A549 (cell line): ENCODE measurements around the gene JPH2. TPM values are rescaled to one million over a fixed set of nuclear protein-coding genes. Genes with fewer than 3 reads are reported as not detected.

Experiments
- ATAC-seq, 2 experiments: fragments of 200-7000 bp in 1 of 2; fragments of >200 bp in 1 of 2; cut with Nextera tagmentation in 1 of 2; cut with Tn5 transposase in 1 of 2; 3 replicates each; pipeline versions ENCODE4 v1.8.0 to v1.9.1; 2018 to 2020; ENCODE audit warnings: mild to moderate bottlenecking in 1 of 2, moderate library complexity in 1 of 2
- CTCF ChIA-PET: fragments of 300-600 bp; sonication (Branson Sonifier 250); formaldehyde crosslinking; extraction: SDS; loops from one replicate; lab custom pipeline; 2021; ENCODE audit warnings: antibody characterized with exemption, inconsistent platforms; lab: Yijun Ruan, JAX
- POLR2A ChIA-PET: fragments of 350-600 bp; formaldehyde crosslinking; extraction: SDS; loops from one replicate; lab custom pipeline; 2021; ENCODE audit warnings: antibody characterized with exemption, inconsistent platforms; lab: Yijun Ruan, JAX
- DNase-seq, 2 experiments: peaks; one replicate each; pipeline versions ENCODE4 v3.0.0 to v3.0.0-alpha.2; 2011 to 2016; ENCODE audit warnings: low read depth in 1 of 2, low spot score in 1 of 2
- FAIRE-seq: peaks from 2 replicates; lab custom pipeline; 2011; peaks lifted over from hg19 to GRCh38; lab: Jason Lieb, UNC
- H3K27ac ChIP-seq, 2 experiments: fragments of >200 bp; sonication (Bioruptor Twin); formaldehyde crosslinking; 3 replicates each; pipeline ENCODE4 v1.5.1; 2016 to 2017
- H3K4me1 ChIP-seq: fragments of >200 bp; sonication (Bioruptor Twin); formaldehyde crosslinking; 3 replicates; pipeline ENCODE4 v1.6.1; 2016
- H3K4me2 ChIP-seq: fragments of >200 bp; sonication (Bioruptor Twin); formaldehyde crosslinking; 3 replicates; pipeline ENCODE4 v1.6.1; 2016
- H3K4me3 ChIP-seq: fragments of >200 bp; sonication (Bioruptor Twin); formaldehyde crosslinking; 3 replicates; pipeline ENCODE4 v1.5.1; 2016
- H3K9me3 ChIP-seq: fragments of >200 bp; sonication (Bioruptor Twin); formaldehyde crosslinking; 3 replicates; pipeline ENCODE4 v1.6.1; 2016
- CBX2 ChIP-seq: fragments of 200-600 bp; sonication (generic); IDR thresholded peaks from 2 replicates; pipeline ENCODE4 v1.6.1; 2016; ENCODE audit warnings: low read depth, mild to moderate bottlenecking, borderline replicate concordance
- CBX8 ChIP-seq: fragments of 200-600 bp; sonication (generic); IDR thresholded peaks from 2 replicates; pipeline ENCODE4 v1.6.1; 2016
- CTCF ChIP-seq: fragments of >200 bp; sonication (Bioruptor Twin); formaldehyde crosslinking; IDR thresholded peaks from 3 replicates; pipeline ENCODE4 v1.5.1; 2016
- ELK1 ChIP-seq: fragments of 150-350 bp; IDR thresholded peaks from 2 replicates; pipeline ENCODE4 v1.6.1; 2014; ENCODE audit warnings: low read depth, mild to moderate bottlenecking, low read length
- FOSB ChIP-seq: fragments of 250-450 bp; sonication (Bioruptor Pico); IDR thresholded peaks from 2 replicates; pipeline ENCODE4 v1.5.0; 2020; ENCODE audit warnings: mild to moderate bottlenecking, moderate library complexity
- FOSL2 ChIP-seq, 2 experiments: fragments of 450-650 bp in 1 of 2; fragments of >200 bp in 1 of 2; sonication (Bioruptor Twin) in 1 of 2; formaldehyde crosslinking; IDR thresholded peaks; 2 replicates each; pipeline versions ENCODE4 v1.5.0 to v1.6.1; 2016 to 2020; ENCODE audit warnings: mild to moderate bottlenecking in 1 of 2, moderate library complexity in 1 of 2
- HMGXB4 ChIP-seq: fragments of 250-450 bp; sonication (Bioruptor Pico); IDR thresholded peaks from 2 replicates; pipeline ENCODE4 v1.5.0; 2021; ENCODE audit warnings: mild to moderate bottlenecking, moderate library complexity, borderline replicate concordance
- JUNB ChIP-seq: fragments of >200 bp; sonication (Bioruptor Twin); formaldehyde crosslinking; IDR thresholded peaks from 2 replicates; pipeline ENCODE4 v1.6.1; 2016
- KDM5A ChIP-seq: fragments of 200-600 bp; sonication (generic); IDR thresholded peaks from 2 replicates; pipeline ENCODE4 v1.6.1; 2016; ENCODE audit warnings: antibody characterized with exemption, mild to moderate bottlenecking
- MAX ChIP-seq: IDR thresholded peaks from 2 replicates; pipeline ENCODE4 v1.6.1; 2012
- NPAS2 ChIP-seq: fragments of 250-450 bp; sonication (Bioruptor Pico); IDR thresholded peaks from 2 replicates; pipeline ENCODE4 v1.8.0; 2022; ENCODE audit warnings: mild to moderate bottlenecking, moderate library complexity, borderline replicate concordance
- POLR2A ChIP-seq: IDR thresholded peaks from 2 replicates; pipeline ENCODE4 v1.6.1; 2012; ENCODE audit warnings: mild to moderate bottlenecking, low read length
- RAD21 ChIP-seq, 2 experiments: fragments of >200 bp in 1 of 2; sonication (Bioruptor Twin) in 1 of 2; formaldehyde crosslinking in 1 of 2; IDR thresholded peaks in 1 of 2; conservative IDR thresholded peaks in 1 of 2; 2 replicates in 1 of 2; 3 replicates in 1 of 2; pipeline ENCODE4 v1.6.1; 2012 to 2018; ENCODE audit warnings: inconsistent platforms in 1 of 2
- RCOR1 ChIP-seq: fragments of 150-350 bp; IDR thresholded peaks from 2 replicates; pipeline ENCODE4 v1.6.1; 2014; ENCODE audit warnings: antibody characterized with exemption, low read length, low read depth
- RFX5 ChIP-seq: fragments of 450-650 bp; IDR thresholded peaks from 2 replicates; pipeline ENCODE4 v1.7.1; 2014; ENCODE audit warnings: antibody characterized with exemption, mild to moderate bottlenecking, moderate library complexity
- SMC3 ChIP-seq: fragments of >200 bp; sonication (Bioruptor Twin); formaldehyde crosslinking; IDR thresholded peaks from 3 replicates; pipeline ENCODE4 v1.6.1; 2018; ENCODE audit warnings: inconsistent platforms
- SREBF2 ChIP-seq: fragments of 450-650 bp; IDR thresholded peaks from 2 replicates; pipeline ENCODE4 v1.6.1; 2014; ENCODE audit warnings: mild to moderate bottlenecking, moderate library complexity
- ZNF302 ChIP-seq: fragments of 250-450 bp; sonication (Bioruptor Pico); IDR thresholded peaks from 2 replicates; pipeline ENCODE4 v1.9.0; 2021; ENCODE audit warnings: inconsistent platforms, mild to moderate bottlenecking, moderate library complexity
- whole genome bisulfite sequencing: methylation state at CpG from one replicate; pipeline ENCODE4 v1.1.6; 2017; ENCODE audit errors: missing lambda C conversion rate; 5-methylcytosine and 5-hydroxymethylcytosine counted together
- polyA plus RNA-seq, 4 experiments: library from polyadenylated mRNA; depleted of rRNA in 3 of 4; stranded (reverse); fragments of >200 nt; fragmentation: RNase III in 1 of 4; extraction: RNeasy Plus Mini Kit Qiagen cat#74134 plus additional on column Dnase treatment in 1 of 4; gene quantifications; 2 replicates in 3 of 4; 3 replicates in 1 of 4; pipeline ENCODE4 v1.2.3, GENCODE V29; 2011 to 2017

JPH2 gene
- polyA plus RNA-seq, 2 of the 4 experiments (the other 2 are of a cell fraction): 0.83 to 3.3 TPM

GRCh38 chr20:44071057-44071456 is 115.9 kb downstream of the JPH2 start:
- CTCF ChIA-PET: no interaction called here
- no peak overlapping the region for H3K27ac ChIP-seq
- ATAC-seq: no peak
- no peak for FAIRE-seq
- H3K4me2 ChIP-seq: no peak overlapping the region
- H3K9me3 ChIP-seq: no peaks in the 10 kb centered on the region
- H3K4me1 ChIP-seq: peaks cover 11% of the 10 kb centered on the region; the same call in 2 of the 3 replicates
- 95% methylated on average over 8 of the region's 10 CpGs for WGBS
- POLR2A ChIA-PET: interaction anchor here (0.7 kb wide), 1 partner anchor 320 kb away, joined by 3 read pairs; no protein-coding TSS in a partner anchor
- no peak overlapping the region for H3K4me3 ChIP-seq
- no peak for DNase-seq
- TF ChIP-seq RAD21 (conservative IDR thresholded peaks at IDR 0.05 in 1 of 2, IDR thresholded peaks at IDR 0.05 in 1 of 2): no peak
- TF ChIP-seq HMGXB4 (CRISPR knock-in tag): no peak
- no peak for TF ChIP-seq MAX
- TF ChIP-seq CTCF: no peak
- no peak for TF ChIP-seq SREBF2
- no peak for TF ChIP-seq SMC3
- no peak for TF ChIP-seq FOSL2 (IDR thresholded peaks at IDR 0.05)
- no peak for TF ChIP-seq FOSL2 (CRISPR knock-in tag; IDR thresholded peaks at IDR 0.05)
- TF ChIP-seq RCOR1: no peak

GRCh38 chr20:44070139-44070900 is 116.7 kb downstream of the JPH2 start:
- 78% methylated on average over 13 of the region's 17 CpGs for WGBS
- no peak for FAIRE-seq

More at GRCh38 chr20:44070139-44070900, 116.7 kb downstream of the JPH2 start:
- ChIA-PET POLR2A (no interaction called here), CTCF (no interaction called here)
- no peak for TF ChIP-seq CBX2
- no peak for TF ChIP-seq CBX8
- no peak for TF ChIP-seq NPAS2
- TF ChIP-seq JUNB: no peak
- no peak for TF ChIP-seq ZNF302
- TF ChIP-seq SMC3: no peak
- TF ChIP-seq RFX5: no peak
- no peak for TF ChIP-seq ELK1
- no peak for TF ChIP-seq POLR2A
- TF ChIP-seq KDM5A: no peak
- no peak for TF ChIP-seq FOSB (CRISPR knock-in tag)
- no peak for TF ChIP-seq SREBF2
- Histone ChIP-seq H3K9me3 (no peaks in the 10 kb centered on the region), H3K4me2 (no peak overlapping the region), H3K4me1 (peaks cover 11% of the 10 kb centered on the region; the same call in 2 of the 3 replicates), H3K4me3 (no peak overlapping the region), H3K27ac (no peak overlapping the region)
- no peak for DNase-seq
- no peak for ATAC-seq
